ENCODE results near the gene SYP. TPM values are rescaled to one million over a fixed set of nuclear protein-coding genes. Genes with fewer than 3 reads are reported as not detected.
A peak's percentile ranks its signal among the peaks of the same experiment; 100 is the strongest.

SYP gene
- total RNA-seq, 1 donor from 2014 or later: 1.6 TPM

- Histone ChIP-seq H3K27me3 (ENCODE audit: insufficient read depth, low read length) (no peaks in the 10 kb centered on the region), H3K9ac (ENCODE audit: low read length) (no peak overlapping the region), H3K4me1 (ENCODE audit: insufficient read depth, low read length) (peaks cover 8% of the 10 kb centered on the region), H3K27ac (ENCODE audit: low read depth, low read length) (no peak overlapping the region), H2AFZ (ENCODE audit: low read depth, low read length) (no peak overlapping the region), H4K20me1 (ENCODE audit: insufficient read depth, low read length) (no peaks in the 10 kb centered on the region), H3K4me2 (ENCODE audit: low read length) (no peak overlapping the region), H3K9me3 (ENCODE audit: insufficient read depth, low read depth, low read length) (no peaks in the 10 kb centered on the region), H3K36me3 (ENCODE audit: insufficient read depth, low read length) (no peaks in the 10 kb centered on the region), H3K79me2 (ENCODE audit: insufficient read depth, low read length) (no peaks in the 10 kb centered on the region), H3K4me3 (ENCODE audit: insufficient read depth, low read depth, low read length) (no peak overlapping the region)
- DNase-seq (ENCODE audit: low read depth): no peak
- no peaks in the 10 kb centered on the region for H3K4me1 Mint-ChIP-seq (ENCODE audit: low read depth, unreplicated experiment)
- TF ChIP-seq EZH2 (IDR thresholded peaks at IDR 0.05; ENCODE audit: insufficient read depth, low read length) (no peak), CTCF (IDR thresholded peaks at IDR 0.05; ENCODE audit: insufficient read depth, low read depth, low read length) (no peak)
- H3K27ac Mint-ChIP-seq (ENCODE audit: unreplicated experiment): no peak overlapping the region
- no peak overlapping the region for H3K4me3 Mint-ChIP-seq (ENCODE audit: unreplicated experiment)
- H3K36me3 Mint-ChIP-seq (ENCODE audit: low read depth, unreplicated experiment): no peaks in the 10 kb centered on the region
- no peaks in the 10 kb centered on the region for H3K9me3 Mint-ChIP-seq (ENCODE audit: unreplicated experiment)
- no peak for FAIRE-seq
- H3K27me3 Mint-ChIP-seq (ENCODE audit: low read depth, unreplicated experiment): no peaks in the 10 kb centered on the region
These were observed 42.8 kb downstream of the SYP start for GRCh38 chrX:49157194-49157593.

DNA sequence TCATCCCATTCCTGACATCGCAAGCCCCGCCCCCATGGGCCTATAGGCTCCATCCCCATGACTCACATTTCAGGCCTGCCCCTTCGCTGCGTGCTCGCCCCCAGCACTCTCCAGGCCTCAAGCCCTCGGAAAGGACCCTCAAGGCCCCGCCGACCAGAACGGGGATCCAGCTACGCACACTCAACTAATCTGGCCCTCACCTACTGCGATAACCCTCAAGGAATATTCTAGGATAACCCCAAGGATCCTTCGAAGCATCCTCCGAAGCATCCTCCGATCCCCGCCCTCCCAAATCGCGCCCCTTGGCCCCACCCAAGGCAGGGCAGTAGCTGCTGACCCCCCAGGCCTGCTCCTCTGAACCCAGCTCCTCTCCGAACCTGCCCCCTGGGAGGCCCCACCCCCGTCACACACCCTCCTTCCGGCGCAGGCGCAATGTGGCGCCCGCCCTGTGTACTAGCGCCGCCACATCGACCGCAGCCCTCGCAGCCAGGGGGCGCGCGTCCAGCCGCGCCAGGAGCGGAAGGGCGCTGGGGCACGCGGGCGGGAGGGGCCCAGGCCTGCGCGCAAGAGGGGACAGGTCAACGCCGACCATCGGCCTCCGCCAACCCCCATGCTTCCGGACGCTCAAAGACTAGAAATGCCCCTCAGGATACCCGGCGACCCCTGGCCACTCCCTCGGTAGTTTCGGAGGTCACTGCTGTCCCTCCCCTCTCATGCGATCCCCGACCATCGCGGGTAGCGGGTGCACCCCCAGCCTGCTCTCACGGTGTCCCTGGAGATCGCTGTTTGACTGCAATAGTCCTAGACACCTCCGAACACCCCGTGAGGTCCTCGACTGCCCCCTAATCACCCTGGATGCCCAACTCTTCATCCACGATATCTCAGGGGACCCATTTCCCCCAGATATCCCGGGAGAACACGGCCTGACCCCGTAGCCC, 43.8 kb downstream of the SYP start:
- Mint-ChIP-seq H3K36me3 (ENCODE audit: low read depth, unreplicated experiment) (no peaks in the 10 kb centered on the region), H3K27ac (ENCODE audit: unreplicated experiment) (peak overlapping the region; percentile 89), H3K4me3 (ENCODE audit: unreplicated experiment) (peak overlapping the region; percentile 85), H3K9me3 (ENCODE audit: unreplicated experiment) (no peaks in the 10 kb centered on the region), H3K27me3 (ENCODE audit: low read depth, unreplicated experiment) (no peaks in the 10 kb centered on the region), H3K4me1 (ENCODE audit: low read depth, unreplicated experiment) (no peaks in the 10 kb centered on the region)
- H3K27ac ChIP-seq (ENCODE audit: low read depth, low read length): peak overlapping the region; percentile 96
- H3K27me3 ChIP-seq (ENCODE audit: insufficient read depth, low read length): no peaks in the 10 kb centered on the region
- no peaks in the 10 kb centered on the region for H4K20me1 ChIP-seq (ENCODE audit: insufficient read depth, low read length)
- H3K9ac ChIP-seq (ENCODE audit: low read length): peak overlapping the region; percentile 92
- no peaks in the 10 kb centered on the region for H3K36me3 ChIP-seq (ENCODE audit: insufficient read depth, low read length)
- H3K4me1 ChIP-seq (ENCODE audit: insufficient read depth, low read length): peaks cover 8% of the 10 kb centered on the region
- DNase-seq (ENCODE audit: low read depth) (peak; percentile 79), FAIRE-seq (peak; percentile 39)
- H3K4me2 ChIP-seq (ENCODE audit: low read length): peak overlapping the region; percentile 91
- H3K79me2 ChIP-seq (ENCODE audit: insufficient read depth, low read length): no peaks in the 10 kb centered on the region
- H3K4me3 ChIP-seq (ENCODE audit: insufficient read depth, low read depth, low read length): peak overlapping the region; percentile 54
- peak overlapping the region; percentile 63 for H2AFZ ChIP-seq (ENCODE audit: low read depth, low read length)
- TF ChIP-seq CTCF (IDR thresholded peaks at IDR 0.05; ENCODE audit: insufficient read depth, low read depth, low read length) (peak; percentile 8), EZH2 (IDR thresholded peaks at IDR 0.05; ENCODE audit: insufficient read depth, low read length) (no peak)
- H3K9me3 ChIP-seq (ENCODE audit: insufficient read depth, low read depth, low read length): no peaks in the 10 kb centered on the region
